PFSK-1 (cell line): ENCODE results near the gene EPAS1.

Source experiments
- FOXP2 ChIP-seq: optimal IDR thresholded peaks from 2 replicates; pipeline ENCODE3; 2011; ENCODE audit warnings: borderline replicate concordance, control low read depth, inconsistent platforms; ENCODE audit not compliant: insufficient read depth; ENCODE audit errors: extremely low read length, extremely low read depth
- POLR2AphosphoS5 ChIP-seq: IDR thresholded peaks from 2 replicates; pipeline ENCODE4 v1.6.1; 2012; ENCODE audit warnings: low read depth, mild to moderate bottlenecking, control low read depth, low read length, moderate library complexity
- SIN3A ChIP-seq: IDR thresholded peaks from 2 replicates; pipeline ENCODE4 v1.6.1; 2012; ENCODE audit warnings: mild to moderate bottlenecking, low read length, moderate library complexity, borderline replicate concordance; ENCODE audit not compliant: insufficient read depth
- TAF1 ChIP-seq: IDR thresholded peaks from 2 replicates; pipeline ENCODE4 v1.6.1; 2012; ENCODE audit warnings: low read length, control low read depth, borderline replicate concordance; ENCODE audit not compliant: insufficient read depth
- TF ChIP-seq, protein P1 (sequence below), 2 experiments: IDR thresholded peaks; 2 replicates each; pipeline versions ENCODE4 v1.6.1 to v1.8.0; 2011 to 2012; ENCODE audit warnings: low read depth in 2 of 2, low read length in 2 of 2, control low read depth in 1 of 2, inconsistent platforms in 1 of 2, mild to moderate bottlenecking in 1 of 2, moderate library complexity in 1 of 2; ENCODE audit not compliant: insufficient read depth in 1 of 2

- TF ChIP-seq TAF1 (no peak), POLR2AphosphoS5 (no peak), SIN3A (no peak), FOXP2 (no peak)
- TF ChIP-seq, protein P1, sequence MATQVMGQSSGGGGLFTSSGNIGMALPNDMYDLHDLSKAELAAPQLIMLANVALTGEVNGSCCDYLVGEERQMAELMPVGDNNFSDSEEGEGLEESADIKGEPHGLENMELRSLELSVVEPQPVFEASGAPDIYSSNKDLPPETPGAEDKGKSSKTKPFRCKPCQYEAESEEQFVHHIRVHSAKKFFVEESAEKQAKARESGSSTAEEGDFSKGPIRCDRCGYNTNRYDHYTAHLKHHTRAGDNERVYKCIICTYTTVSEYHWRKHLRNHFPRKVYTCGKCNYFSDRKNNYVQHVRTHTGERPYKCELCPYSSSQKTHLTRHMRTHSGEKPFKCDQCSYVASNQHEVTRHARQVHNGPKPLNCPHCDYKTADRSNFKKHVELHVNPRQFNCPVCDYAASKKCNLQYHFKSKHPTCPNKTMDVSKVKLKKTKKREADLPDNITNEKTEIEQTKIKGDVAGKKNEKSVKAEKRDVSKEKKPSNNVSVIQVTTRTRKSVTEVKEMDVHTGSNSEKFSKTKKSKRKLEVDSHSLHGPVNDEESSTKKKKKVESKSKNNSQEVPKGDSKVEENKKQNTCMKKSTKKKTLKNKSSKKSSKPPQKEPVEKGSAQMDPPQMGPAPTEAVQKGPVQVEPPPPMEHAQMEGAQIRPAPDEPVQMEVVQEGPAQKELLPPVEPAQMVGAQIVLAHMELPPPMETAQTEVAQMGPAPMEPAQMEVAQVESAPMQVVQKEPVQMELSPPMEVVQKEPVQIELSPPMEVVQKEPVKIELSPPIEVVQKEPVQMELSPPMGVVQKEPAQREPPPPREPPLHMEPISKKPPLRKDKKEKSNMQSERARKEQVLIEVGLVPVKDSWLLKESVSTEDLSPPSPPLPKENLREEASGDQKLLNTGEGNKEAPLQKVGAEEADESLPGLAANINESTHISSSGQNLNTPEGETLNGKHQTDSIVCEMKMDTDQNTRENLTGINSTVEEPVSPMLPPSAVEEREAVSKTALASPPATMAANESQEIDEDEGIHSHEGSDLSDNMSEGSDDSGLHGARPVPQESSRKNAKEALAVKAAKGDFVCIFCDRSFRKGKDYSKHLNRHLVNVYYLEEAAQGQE (IDR thresholded peaks at IDR 0.05; ENCODE audit: insufficient read depth in 1 of 2, low read depth in 2 of 2, low read length in 2 of 2) = no peak
Observed at GRCh38 chr2:46390036-46390435, 92.8 kb downstream of the EPAS1 start.
